HG03066 (cell line): ENCODE measurements around the gene SFR1.

Source experiments
- ATAC-seq: cut with Tn5 transposase; IDR thresholded peaks from one replicate; pipeline ENCODE4 v1.9.1; 2021; ENCODE audit warnings: low read depth; ENCODE audit not compliant: unreplicated experiment

Gene SFR1

GRCh38 chr10:104121485-104122224 is at the start of gene SFR1:
Gene SFR1 (plus strand): TSS chr10:104122171. CDS start chr10:104122184, 13 bp downstream.
- peak; percentile 86 for ATAC-seq

GRCh38 chr10:104072786-104073185 is 49.2 kb upstream of the SFR1 start:
- no peak for ATAC-seq

- ATAC-seq = no peak
These were observed 47.5 kb upstream of the SFR1 start for GRCh38 chr10:104074505-104074904.

GRCh38 chr10:104076743-104077160 is 45.2 kb upstream of the SFR1 start:
- no peak for ATAC-seq

- no peak for ATAC-seq
These were observed 44.7 kb upstream of the SFR1 start for GRCh38 chr10:104077247-104077646.

GRCh38 chr10:104077663-104078151 is 44.3 kb upstream of the SFR1 start:
- no peak for ATAC-seq

- ATAC-seq = no peak
These were observed 41.2 kb upstream of the SFR1 start for GRCh38 chr10:104080762-104081161.

- ATAC-seq = no peak
These were observed 40.0 kb upstream of the SFR1 start for GRCh38 chr10:104081998-104082397.

- no peak for ATAC-seq
These were observed 37.4 kb upstream of the SFR1 start for GRCh38 chr10:104084482-104085142.

GRCh38 chr10:104085801-104086400 is 36.1 kb upstream of the SFR1 start, which contains the start of gene COL17A1:
Gene COL17A1 (minus strand): TSS chr10:104085880. CDS start chr10:104080673, 5,207 bp downstream.
- ATAC-seq = no peak

- no peak for ATAC-seq
These were observed 33.7 kb upstream of the SFR1 start for GRCh38 chr10:104088239-104088638.

- no peak for ATAC-seq
These were observed 32.4 kb upstream of the SFR1 start for GRCh38 chr10:104089621-104090020.

- no peak for ATAC-seq
These were observed 31.4 kb upstream of the SFR1 start for GRCh38 chr10:104090611-104091010.

GRCh38 chr10:104092749-104093148 is 29.2 kb upstream of the SFR1 start:
- no peak for ATAC-seq

- ATAC-seq = no peak
These were observed 25.3 kb upstream of the SFR1 start for GRCh38 chr10:104096692-104097091.

- ATAC-seq = no peak
These were observed 23.5 kb upstream of the SFR1 start for GRCh38 chr10:104098358-104098925.

GRCh38 chr10:104099269-104099668 is 22.7 kb upstream of the SFR1 start:
- no peak for ATAC-seq

GRCh38 chr10:104099941-104100340 is 22.0 kb upstream of the SFR1 start:
- no peak for ATAC-seq

- ATAC-seq = no peak
These were observed 21.2 kb upstream of the SFR1 start for GRCh38 chr10:104100795-104101194.

GRCh38 chr10:104101902-104102301 is 20.1 kb upstream of the SFR1 start:
- ATAC-seq = no peak

- ATAC-seq = peak; percentile 58
These were observed 18.0 kb upstream of the SFR1 start for GRCh38 chr10:104103956-104104355.
